Thoracic aorta (tissue), 2 donors: ENCODE measurements around the gene SLC25A12. TPM values are rescaled to one million over a fixed set of nuclear protein-coding genes. Genes with fewer than 3 reads are reported as not detected.

ENCODE experiments used
- ATAC-seq: fragments of 150-250 bp; one replicate; pipeline ENCODE4 v1.8.0; 2017; ENCODE audit warnings: low read depth; ENCODE audit not compliant: insufficient number of reproducible peaks, low FRiP score
- DNase-seq: peaks from one replicate; pipeline ENCODE4 v3.0.0-alpha.2; 2020; ENCODE audit warnings: low spot score
- H3K27ac ChIP-seq, 2 donors: fragments of 200-600 bp; sonication (generic); 1 replicate in 1 of 2; 2 replicates in 1 of 2; pipeline ENCODE4 v1.5.1; 2016; ENCODE audit warnings: mild to moderate bottlenecking in 2 of 2, moderate library complexity in 2 of 2
- H3K27me3 ChIP-seq: fragments of 200-600 bp; sonication (generic); replicated peaks from 2 replicates; pipeline ENCODE4 v1.6.0; 2016; ENCODE audit warnings: mild to moderate bottlenecking; ENCODE audit not compliant: insufficient read depth
- H3K36me3 ChIP-seq: fragments of 200-600 bp; sonication (generic); one replicate; pipeline ENCODE4 v1.5.1; 2016
- H3K4me1 ChIP-seq, 2 donors: fragments of 200-600 bp; sonication (generic); 1 replicate in 1 of 2; 2 replicates in 1 of 2; pipeline versions ENCODE4 v1.5.1 to v1.6.0; 2016; ENCODE audit warnings: low read depth in 2 of 2, mild to moderate bottlenecking in 1 of 2; ENCODE audit not compliant: control insufficient read depth in 1 of 2
- H3K4me3 ChIP-seq: fragments of 200-600 bp; sonication (generic); 2 replicates; pipeline ENCODE4 v1.5.1; 2016; ENCODE audit warnings: mild to moderate bottlenecking
- H3K9me3 ChIP-seq: fragments of 200-600 bp; sonication (generic); 2 replicates; pipeline ENCODE4 v1.5.1; 2016
- CTCF ChIP-seq: fragments of 200-600 bp; sonication (generic); IDR thresholded peaks from one replicate; pipeline ENCODE4 v1.5.1; 2019; ENCODE audit warnings: antibody characterized with exemption
- total RNA-seq, 2 donors: library from RNA; depleted of rRNA; stranded (reverse); fragments of >200 nt; gene quantifications; one replicate each; pipeline versions ENCODE4 v1.1.0 to v1.2.3, GENCODE V29; 2016

SLC25A12 gene
- total RNA-seq, 2 donors from 2014 or later = 27.2 to 39.3 TPM

GRCh38 chr2:171804456-171804855 is 89.6 kb downstream of the SLC25A12 start:
- no peaks in the 10 kb centered on the region for H3K9me3 ChIP-seq
- H3K27ac ChIP-seq = no peak overlapping the region
- no peaks in the 10 kb centered on the region for H3K4me1 ChIP-seq
- DNase-seq = no peak
- no peaks in the 10 kb centered on the region for H3K27me3 ChIP-seq
- H3K36me3 ChIP-seq = peaks cover 8% of the 10 kb centered on the region
- ATAC-seq = no peak
- H3K4me3 ChIP-seq = no peak overlapping the region
- no peak for TF ChIP-seq CTCF

DNA sequence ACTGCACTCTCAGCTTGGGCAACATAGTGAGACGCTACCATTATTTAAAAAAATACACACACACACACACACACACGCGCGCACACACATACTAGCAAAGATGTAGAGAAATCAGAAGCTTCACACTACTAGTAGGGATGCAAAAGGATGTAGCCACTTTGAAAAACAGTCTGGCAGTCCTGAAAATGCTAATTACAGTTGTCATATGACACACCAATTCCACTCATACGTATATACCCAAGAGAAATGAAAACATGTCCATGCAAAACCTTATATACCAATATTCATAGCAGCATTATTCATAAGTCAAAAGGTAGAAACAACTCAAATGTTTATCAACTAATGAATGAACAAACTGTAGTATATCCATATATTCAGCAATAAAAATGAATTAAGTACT is 90.3 kb downstream of the SLC25A12 start:
- no peak overlapping the region for H3K27ac ChIP-seq
- ATAC-seq (no peak), DNase-seq (no peak)
- H3K4me3 ChIP-seq = no peak overlapping the region
- no peaks in the 10 kb centered on the region for H3K27me3 ChIP-seq
- peaks cover 8% of the 10 kb centered on the region for H3K36me3 ChIP-seq
- no peaks in the 10 kb centered on the region for H3K9me3 ChIP-seq
- H3K4me1 ChIP-seq = no peaks in the 10 kb centered on the region
- no peak for TF ChIP-seq CTCF

DNA sequence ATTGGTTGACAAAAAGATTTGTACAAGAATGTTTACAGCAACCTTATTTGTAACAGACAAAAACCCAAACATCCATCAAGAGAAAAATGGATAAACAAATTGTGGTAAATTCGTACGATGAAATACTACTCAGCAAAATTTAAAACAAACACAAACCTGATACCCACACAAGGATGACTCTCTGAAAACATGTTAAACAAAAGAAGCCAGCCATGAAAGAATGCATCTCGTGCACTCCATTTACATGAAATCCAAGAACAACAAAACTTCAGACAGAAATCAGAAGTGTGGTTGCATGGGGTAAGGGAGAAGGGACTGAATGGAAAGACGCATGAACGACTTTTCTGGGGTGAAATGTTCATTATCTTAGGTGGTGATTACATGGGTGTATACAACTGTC is 93.4 kb downstream of the SLC25A12 start:
- DNase-seq (no peak), ATAC-seq (no peak)
- Histone ChIP-seq H3K4me3 (no peak overlapping the region), H3K27me3 (no peaks in the 10 kb centered on the region), H3K27ac (no peak overlapping the region), H3K9me3 (no peaks in the 10 kb centered on the region), H3K36me3 (peaks cover 3% of the 10 kb centered on the region), H3K4me1 (no peaks in the 10 kb centered on the region)
- no peak for TF ChIP-seq CTCF

DNA sequence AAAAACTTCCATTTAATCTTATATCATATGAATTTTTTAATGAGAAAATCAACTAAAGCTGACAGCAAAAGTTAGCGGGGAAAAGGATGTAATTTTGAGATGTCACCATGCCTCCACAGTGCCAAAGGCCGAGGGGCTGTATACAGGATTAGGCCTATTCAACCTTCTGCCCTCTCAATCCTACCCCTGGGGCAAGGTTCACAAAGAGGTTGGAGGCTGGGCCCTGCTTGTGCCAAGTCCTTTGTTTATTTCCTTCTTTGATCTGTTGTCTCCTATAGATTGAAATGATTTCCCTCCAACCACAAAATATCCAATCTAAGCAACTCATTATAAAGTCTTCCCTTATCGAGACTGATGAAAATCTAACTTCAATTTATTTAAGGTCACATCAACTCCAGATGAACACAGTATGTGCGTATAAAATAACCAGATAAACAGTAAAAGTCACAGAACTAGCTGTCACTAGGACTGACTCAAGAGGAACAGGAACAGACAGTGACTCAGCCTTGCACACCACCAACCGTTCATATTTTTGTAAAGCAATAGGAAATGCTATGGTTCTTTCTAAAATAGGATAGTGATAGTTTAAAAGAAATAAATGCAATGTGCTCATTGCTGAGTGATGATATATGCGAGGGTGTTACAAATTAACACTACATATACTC is 95.8 kb downstream of the SLC25A12 start:
- H3K36me3 ChIP-seq = peaks cover 3% of the 10 kb centered on the region
- no peaks in the 10 kb centered on the region for H3K27me3 ChIP-seq
- no peak for TF ChIP-seq CTCF
- H3K4me1 ChIP-seq = no peaks in the 10 kb centered on the region
- H3K9me3 ChIP-seq = no peaks in the 10 kb centered on the region
- no peak overlapping the region for H3K27ac ChIP-seq
- ATAC-seq (no peak), DNase-seq (no peak)
- H3K4me3 ChIP-seq = no peak overlapping the region

DNA sequence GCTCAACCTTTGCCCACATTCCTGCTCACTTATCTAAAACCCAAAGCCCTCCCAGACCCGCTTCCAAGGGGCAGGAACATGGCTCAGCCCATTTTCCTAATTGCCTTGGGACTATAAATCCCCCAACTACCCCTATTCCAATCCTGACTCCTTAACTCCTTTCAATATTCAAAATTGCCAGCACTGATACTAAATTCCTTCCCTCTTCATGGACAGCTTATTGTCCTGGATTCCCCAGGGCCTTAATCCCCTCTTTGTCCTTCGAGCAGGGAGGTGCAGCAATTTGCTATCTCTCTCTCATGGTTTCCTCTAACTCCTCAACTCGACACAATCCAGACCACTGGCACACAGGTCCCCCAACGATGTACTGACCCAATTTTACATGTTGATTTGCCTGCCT is 99.1 kb downstream of the SLC25A12 start:
- Histone ChIP-seq H3K4me3 (no peak overlapping the region), H3K4me1 (no peaks in the 10 kb centered on the region), H3K27ac (no peak overlapping the region), H3K9me3 (no peaks in the 10 kb centered on the region), H3K36me3 (peaks cover 3% of the 10 kb centered on the region), H3K27me3 (no peaks in the 10 kb centered on the region)
- ATAC-seq = no peak
- DNase-seq = no peak
- no peak for TF ChIP-seq CTCF
